GM23248 (cell line): ENCODE measurements around the gene MTHFD1L. TPM values are rescaled to one million over a fixed set of nuclear protein-coding genes. Genes with fewer than 3 reads are reported as not detected.
A peak's percentile ranks its signal among the peaks of the same experiment; 100 is the strongest.

Experiments used
- DNase-seq: peaks from one replicate; pipeline ENCODE4 v3.0.0-alpha.2; 2015
- H2AFZ ChIP-seq: fragments of 200-600 bp; sonication (generic); 2 replicates; pipeline ENCODE4 v1.6.1; 2016; ENCODE audit warnings: antibody characterized with exemption
- H3F3A ChIP-seq: fragments of 200-600 bp; sonication (generic); 2 replicates; pipeline ENCODE4 v1.6.1; 2016; ENCODE audit warnings: mild to moderate bottlenecking, antibody characterized with exemption, mixed run types; ENCODE audit not compliant: insufficient read depth
- H3K27ac ChIP-seq: fragments of 200-600 bp; sonication (generic); 2 replicates; pipeline ENCODE4 v1.5.1; 2016; ENCODE audit warnings: mild to moderate bottlenecking
- H3K27me3 ChIP-seq: fragments of 200-600 bp; sonication (generic); replicated peaks from 2 replicates; pipeline ENCODE4 v1.6.1; 2016; ENCODE audit warnings: mild to moderate bottlenecking; ENCODE audit not compliant: insufficient read depth
- H3K36me3 ChIP-seq: fragments of 200-600 bp; sonication (generic); 2 replicates; pipeline ENCODE4 v1.6.1; 2016; ENCODE audit warnings: low read depth, mild to moderate bottlenecking
- H3K4me1 ChIP-seq: fragments of 200-600 bp; sonication (generic); 2 replicates; pipeline ENCODE4 v1.6.1; 2016; ENCODE audit warnings: mild to moderate bottlenecking; ENCODE audit not compliant: insufficient read depth
- H3K4me2 ChIP-seq: fragments of 200-600 bp; sonication (generic); one replicate; pipeline ENCODE4 v1.6.1; 2016; ENCODE audit warnings: mild to moderate bottlenecking; ENCODE audit not compliant: unreplicated experiment
- H3K4me3 ChIP-seq: fragments of 200-600 bp; sonication (generic); 2 replicates; pipeline ENCODE4 v1.5.1; 2016; ENCODE audit warnings: mild to moderate bottlenecking
- H3K79me2 ChIP-seq: fragments of 200-600 bp; sonication (generic); 2 replicates; pipeline ENCODE4 v1.6.1; 2016; ENCODE audit warnings: mild to moderate bottlenecking; ENCODE audit not compliant: insufficient read depth
- H3K9ac ChIP-seq: fragments of 200-600 bp; sonication (generic); 2 replicates; pipeline ENCODE4 v1.6.1; 2016; ENCODE audit warnings: mild to moderate bottlenecking
- H3K9me2 ChIP-seq: fragments of 200-600 bp; sonication (generic); 2 replicates; pipeline ENCODE4 v1.6.1; 2016; ENCODE audit warnings: mixed run types, mild to moderate bottlenecking, moderate library complexity; ENCODE audit not compliant: insufficient read depth
- H3K9me3 ChIP-seq: fragments of 200-600 bp; sonication (generic); one replicate; pipeline ENCODE4 v1.6.1; 2017; ENCODE audit warnings: low read depth
- H4K20me1 ChIP-seq: fragments of 200-600 bp; sonication (generic); 2 replicates; pipeline ENCODE4 v1.6.0; 2016; ENCODE audit not compliant: insufficient read depth
- EZH2 ChIP-seq: fragments of 200-600 bp; sonication (generic); IDR thresholded peaks from 2 replicates; pipeline ENCODE4 v1.6.1; 2018; ENCODE audit warnings: antibody characterized with exemption, mild to moderate bottlenecking; ENCODE audit not compliant: insufficient read depth, poor library complexity, severe bottlenecking
- EZH2phosphoT487 ChIP-seq: fragments of 200-600 bp; sonication (generic); IDR thresholded peaks from 2 replicates; pipeline ENCODE4 v1.6.1; 2018; ENCODE audit warnings: antibody characterized with exemption, moderate library complexity, mild to moderate bottlenecking, low read depth; ENCODE audit not compliant: insufficient read depth
- WGBS, 2 experiments: methylation state at CpG; one replicate each; pipeline ENCODE4 v1.1.6; 2015 to 2017; ENCODE audit warnings: low lambda C conversion rate in 2 of 2, low coverage in 1 of 2; ENCODE audit errors: missing lambda C conversion rate in 2 of 2; 5-methylcytosine and 5-hydroxymethylcytosine counted together
- in situ Hi-C: fragments of 300-500 bp; cut with MboI; formaldehyde crosslinking; loops from 2 replicates; pipeline ENCODE4 v1.15.0; 2020
- polyA plus RNA-seq: library from polyadenylated mRNA; unstranded; fragments of >200 nt; fragmentation: Nextera tagmentation; extraction: Ambion mirVana; gene quantifications from 2 replicates; pipeline ENCODE4 v1.2.1, GENCODE V29; 2016
- total RNA-seq: library from RNA; depleted of rRNA; stranded (reverse); fragments of >200 nt; shearing (Covaris generic); gene quantifications from 2 replicates; pipeline ENCODE4 v1.2.3, GENCODE V29; 2014

The MTHFD1L gene
- total and polyA plus RNA-seq, 2 experiments from 2014 or later = 57.6 to 99.6 TPM

GRCh38 chr6:150922137-150922536 is 56.6 kb downstream of the MTHFD1L start:
- DNase-seq = no peak
- no peaks in the 10 kb centered on the region for H3K27me3 ChIP-seq
- no peak overlapping the region for H3K9ac ChIP-seq
- H3K9me2 ChIP-seq = no peaks in the 10 kb centered on the region
- no peak overlapping the region for H2AFZ ChIP-seq
- peaks cover 44% of the 10 kb centered on the region for H3K4me1 ChIP-seq
- no peak overlapping the region for H3K27ac ChIP-seq
- H4K20me1 ChIP-seq = no peaks in the 10 kb centered on the region
- peaks cover 12% of the 10 kb centered on the region for H3K79me2 ChIP-seq
- H3F3A ChIP-seq = peaks cover 54% of the 10 kb centered on the region
- TF ChIP-seq EZH2 (no peak), EZH2phosphoT487 (no peak)
- in situ Hi-C loops = no loop called here
- 98 to 100% methylated on average over 2 of the region's 2 CpGs for WGBS, 2 experiments
- H3K36me3 ChIP-seq = peaks cover 75% of the 10 kb centered on the region
- H3K4me3 ChIP-seq = no peak overlapping the region
- H3K4me2 ChIP-seq = no peak overlapping the region
- H3K9me3 ChIP-seq = no peaks in the 10 kb centered on the region

- no peak for TF ChIP-seq EZH2
- TF ChIP-seq EZH2phosphoT487 = no peak
- peak; percentile 78 for DNase-seq
- H3K9me3 ChIP-seq = no peaks in the 10 kb centered on the region
- peaks cover 66% of the 10 kb centered on the region for H3F3A ChIP-seq
- H3K4me1 ChIP-seq = peaks cover 61% of the 10 kb centered on the region
- 77% methylated on average over 11 of the region's 11 CpGs for WGBS, 2 experiments
- peaks cover 6% of the 10 kb centered on the region; the same call in 1 of the 2 replicates for H3K79me2 ChIP-seq
- H3K36me3 ChIP-seq = peaks cover 68% of the 10 kb centered on the region
- peak overlapping the region; percentile 90 for H3K27ac ChIP-seq
- H3K4me3 ChIP-seq = no peak overlapping the region
- in situ Hi-C loops = no loop called here
- H2AFZ ChIP-seq = no peak overlapping the region
- H3K9ac ChIP-seq = peak overlapping the region; percentile 10; the same call in 1 of the 2 replicates
- H4K20me1 ChIP-seq = no peaks in the 10 kb centered on the region
- H3K4me2 ChIP-seq = peak overlapping the region; percentile 26
- H3K27me3 ChIP-seq = no peaks in the 10 kb centered on the region
- no peaks in the 10 kb centered on the region for H3K9me2 ChIP-seq
Measured at GRCh38 chr6:150924808-150925589, 59.5 kb downstream of the MTHFD1L start.

GRCh38 chr6:150925590-150925928 is 60.1 kb downstream of the MTHFD1L start:
- Histone ChIP-seq H4K20me1 (no peaks in the 10 kb centered on the region), H3K9ac (peak overlapping the region; percentile 2; the same call in 1 of the 2 replicates), H3K4me1 (peaks cover 66% of the 10 kb centered on the region), H3K36me3 (peaks cover 63% of the 10 kb centered on the region), H3F3A (peaks cover 70% of the 10 kb centered on the region), H3K27ac (peak overlapping the region; percentile 90), H3K79me2 (peaks cover 6% of the 10 kb centered on the region; the same call in 1 of the 2 replicates), H3K4me3 (no peak overlapping the region), H3K9me2 (no peaks in the 10 kb centered on the region), H3K27me3 (no peaks in the 10 kb centered on the region), H3K4me2 (peak overlapping the region; percentile 26), H2AFZ (no peak overlapping the region), H3K9me3 (no peaks in the 10 kb centered on the region)
- in situ Hi-C loops = no loop called here
- TF ChIP-seq EZH2phosphoT487 (no peak), EZH2 (no peak)
- 6 to 8% methylated on average over 5 of the region's 5 CpGs for WGBS, 2 experiments
- peak; percentile 67 for DNase-seq

GRCh38 chr6:150925976-150926375 is 60.5 kb downstream of the MTHFD1L start:
- no peak overlapping the region for H3K4me2 ChIP-seq
- H3K4me1 ChIP-seq = peaks cover 71% of the 10 kb centered on the region
- no peak overlapping the region for H2AFZ ChIP-seq
- in situ Hi-C loops = no loop called here
- H3K79me2 ChIP-seq = peaks cover 6% of the 10 kb centered on the region; the same call in 1 of the 2 replicates
- H3K36me3 ChIP-seq = peaks cover 63% of the 10 kb centered on the region
- WGBS, 2 experiments = 55 to 58% methylated on average over 7 of the region's 7 CpGs
- no peaks in the 10 kb centered on the region for H3K9me2 ChIP-seq
- H4K20me1 ChIP-seq = no peaks in the 10 kb centered on the region
- H3K27ac ChIP-seq = peak overlapping the region; percentile 90
- H3K9me3 ChIP-seq = no peaks in the 10 kb centered on the region
- no peak for DNase-seq
- H3F3A ChIP-seq = peaks cover 73% of the 10 kb centered on the region
- peak overlapping the region; percentile 65 for H3K9ac ChIP-seq
- TF ChIP-seq EZH2phosphoT487 (no peak), EZH2 (no peak)
- H3K27me3 ChIP-seq = no peaks in the 10 kb centered on the region
- H3K4me3 ChIP-seq = no peak overlapping the region
